GM12891 (cell line): ENCODE data around the gene MATN1.

Experiments used
- DNase-seq: peaks from one replicate; pipeline ENCODE4 v3.0.0; 2011; ENCODE audit warnings: low spot score; ENCODE audit not compliant: insufficient read length
- FAIRE-seq: peaks from 2 replicates; lab custom pipeline; 2011; peaks lifted over from hg19 to GRCh38; lab: Jason Lieb, UNC
- PAX5 ChIP-seq: IDR thresholded peaks from 2 replicates; pipeline ENCODE4 v1.6.1; 2011; ENCODE audit warnings: low read length, moderate library complexity, mild to moderate bottlenecking; ENCODE audit not compliant: insufficient read depth, severe bottlenecking
- POLR2A ChIP-seq: IDR thresholded peaks from 2 replicates; pipeline ENCODE4 v1.6.1; 2011; ENCODE audit warnings: low read depth, low read length, control low read depth
- POLR2AphosphoS5 ChIP-seq: IDR thresholded peaks from 2 replicates; pipeline ENCODE4 v1.6.1; 2011; ENCODE audit warnings: low read depth, low read length, control low read depth
- POU2F2 ChIP-seq: IDR thresholded peaks from 2 replicates; pipeline ENCODE4 v1.6.1; 2011; ENCODE audit warnings: low read depth, mild to moderate bottlenecking, control low read depth, low read length, moderate library complexity
- SPI1 ChIP-seq: IDR thresholded peaks from 2 replicates; pipeline ENCODE4 v1.6.1; 2011; ENCODE audit warnings: low read depth, low read length, control low read depth
- TAF1 ChIP-seq: IDR thresholded peaks from 2 replicates; pipeline ENCODE4 v1.6.1; 2011; ENCODE audit warnings: low read depth, low read length, control low read depth

Gene MATN1

DNA sequence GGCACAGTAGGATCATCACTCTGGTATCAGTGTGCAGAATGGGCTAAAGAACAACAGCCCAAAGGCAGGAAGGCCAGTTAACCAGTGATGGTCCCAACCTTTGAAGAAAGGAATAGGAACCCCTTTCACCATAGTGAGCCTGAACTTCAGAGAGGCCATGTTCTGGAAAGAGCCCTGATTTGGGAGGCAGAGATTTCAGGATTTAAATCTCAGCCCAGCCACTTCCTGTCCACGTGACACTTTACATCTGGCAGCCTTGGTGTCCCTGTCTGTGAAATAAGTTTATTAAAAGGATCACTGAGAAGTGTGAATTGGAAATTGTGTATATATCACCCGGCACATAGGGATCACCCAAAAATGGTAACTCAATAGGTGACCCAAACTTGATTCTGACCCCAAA is 13.0 kb downstream of the MATN1 start:
- TF ChIP-seq POU2F2, result no peak
- TF ChIP-seq TAF1, result no peak
- no peak for TF ChIP-seq PAX5
- TF ChIP-seq POLR2A, result no peak
- TF ChIP-seq SPI1, result no peak
- no peak for TF ChIP-seq POLR2AphosphoS5
- no peak for FAIRE-seq
- no peak for DNase-seq

DNA sequence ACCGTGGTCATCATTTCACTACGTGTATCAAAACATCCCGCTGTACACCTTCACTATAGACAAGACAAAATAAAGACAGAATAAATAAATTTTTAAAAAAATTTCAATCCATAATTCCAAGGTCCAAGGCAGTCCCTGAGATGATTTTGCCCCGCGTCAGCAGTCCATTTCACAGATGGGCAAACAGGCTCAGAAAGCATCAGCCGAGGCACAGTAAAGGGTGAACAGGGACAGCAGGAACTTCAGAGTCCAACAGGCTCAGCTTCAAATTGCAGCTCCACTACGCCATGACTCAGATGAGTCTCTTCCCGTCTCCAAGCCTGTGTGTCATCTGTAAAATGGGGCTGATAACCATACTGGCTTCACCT is 15.0 kb downstream of the MATN1 start:
- FAIRE-seq (peak; percentile 56), DNase-seq (no peak)
- TF ChIP-seq POLR2AphosphoS5 (no peak), SPI1 (no peak)

DNA sequence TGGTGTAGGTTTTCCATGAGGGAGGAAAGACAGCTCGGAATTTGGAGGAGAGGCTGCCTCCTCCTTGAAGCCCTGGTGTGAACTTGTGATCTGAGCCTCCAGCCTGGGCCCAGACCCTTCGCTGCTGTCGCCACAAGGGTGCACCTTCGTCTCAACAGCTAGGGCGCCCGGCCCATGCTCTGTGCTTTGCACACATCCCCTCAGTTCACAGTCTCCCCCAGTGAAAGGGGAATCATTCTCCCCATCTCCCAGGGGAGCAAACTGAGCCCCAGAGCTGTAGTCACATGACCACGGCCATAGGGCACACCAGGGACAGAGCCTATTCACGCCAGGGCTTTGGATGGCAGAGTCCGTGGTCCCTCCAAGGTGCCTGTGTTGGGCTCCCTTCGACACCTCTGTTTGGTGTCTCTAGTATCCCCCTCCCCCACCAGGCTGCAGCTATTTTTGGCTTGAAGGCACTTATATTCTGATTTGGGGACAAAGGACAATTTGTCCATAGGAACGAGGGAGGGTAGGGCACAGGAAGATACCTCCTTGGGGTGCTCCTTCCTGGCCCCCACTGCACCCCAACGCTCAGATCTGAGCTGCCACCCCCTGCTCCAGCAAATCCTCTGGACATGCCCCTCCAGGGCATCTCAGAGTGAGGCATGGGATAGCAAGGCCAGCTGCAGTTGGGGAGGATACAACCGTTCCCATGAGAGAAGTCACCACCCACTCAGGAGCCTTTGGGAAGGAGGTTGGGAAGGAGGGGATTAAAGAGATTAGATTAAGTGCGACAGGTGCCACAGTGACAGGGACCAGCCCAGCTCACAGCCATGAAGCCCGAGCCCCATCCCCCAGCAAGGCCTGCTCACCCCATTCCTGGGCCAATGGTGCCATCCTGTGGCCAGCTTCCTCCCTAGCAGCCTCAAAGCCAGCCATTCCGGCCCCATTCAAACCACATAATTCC is 15.7 kb downstream of the MATN1 start:
- DNase-seq (peak; percentile 86), FAIRE-seq (peak; percentile 84)
- peak; percentile 61; the same call in 1 of the 2 replicates for TF ChIP-seq POU2F2
- TF ChIP-seq POLR2AphosphoS5, result no peak
- no peak for TF ChIP-seq SPI1
- TF ChIP-seq TAF1, result no peak
- TF ChIP-seq PAX5, result no peak

DNA sequence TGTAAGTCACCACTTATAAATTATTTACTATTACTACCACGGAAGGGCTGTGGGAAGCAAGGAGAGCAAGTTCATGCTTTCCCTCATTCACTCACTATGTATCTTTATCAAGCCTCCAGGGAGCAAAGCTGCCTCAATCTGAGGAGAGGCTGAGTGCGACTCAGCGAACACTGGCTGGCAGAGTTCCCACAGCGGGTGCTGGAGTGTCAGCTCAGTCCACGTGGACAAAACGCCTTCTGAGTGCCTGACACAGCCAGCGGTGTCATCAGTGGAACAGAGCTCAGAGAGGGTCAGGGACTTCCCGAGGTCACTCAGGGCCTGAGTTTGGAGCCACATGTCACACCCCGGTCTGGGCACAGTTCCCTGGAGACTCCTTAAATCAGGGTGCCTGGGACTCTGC is 16.9 kb downstream of the MATN1 start:
- FAIRE-seq (no peak), DNase-seq (no peak)
- no peak for TF ChIP-seq PAX5
- TF ChIP-seq POLR2AphosphoS5, result no peak
- TF ChIP-seq SPI1, result no peak
- no peak for TF ChIP-seq POLR2A
- TF ChIP-seq TAF1, result no peak
- no peak for TF ChIP-seq POU2F2

DNA sequence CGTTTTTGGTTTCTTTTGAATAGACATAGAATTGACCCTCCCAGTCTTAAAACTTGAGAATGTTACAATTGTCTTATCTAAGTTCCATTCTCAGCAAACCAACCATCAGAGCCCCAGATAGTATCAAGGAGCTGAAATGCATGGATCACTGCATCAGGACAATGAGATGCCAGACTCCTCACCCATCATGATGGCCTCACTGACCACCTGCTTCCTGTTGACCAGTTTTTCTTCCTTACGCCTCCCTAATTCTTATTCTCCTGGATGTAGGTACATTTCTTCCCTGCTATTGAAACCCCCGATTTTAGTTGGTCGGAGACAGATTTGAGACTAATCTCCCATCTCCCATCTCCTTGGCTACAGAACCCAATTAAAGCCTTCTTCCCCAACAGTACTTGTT is 17.7 kb downstream of the MATN1 start:
- DNase-seq, result no peak
- FAIRE-seq, result no peak
- no peak for TF ChIP-seq TAF1
- TF ChIP-seq POLR2A, result no peak
- TF ChIP-seq PAX5, result no peak
- TF ChIP-seq POLR2AphosphoS5, result no peak
- no peak for TF ChIP-seq POU2F2
- no peak for TF ChIP-seq SPI1

DNA sequence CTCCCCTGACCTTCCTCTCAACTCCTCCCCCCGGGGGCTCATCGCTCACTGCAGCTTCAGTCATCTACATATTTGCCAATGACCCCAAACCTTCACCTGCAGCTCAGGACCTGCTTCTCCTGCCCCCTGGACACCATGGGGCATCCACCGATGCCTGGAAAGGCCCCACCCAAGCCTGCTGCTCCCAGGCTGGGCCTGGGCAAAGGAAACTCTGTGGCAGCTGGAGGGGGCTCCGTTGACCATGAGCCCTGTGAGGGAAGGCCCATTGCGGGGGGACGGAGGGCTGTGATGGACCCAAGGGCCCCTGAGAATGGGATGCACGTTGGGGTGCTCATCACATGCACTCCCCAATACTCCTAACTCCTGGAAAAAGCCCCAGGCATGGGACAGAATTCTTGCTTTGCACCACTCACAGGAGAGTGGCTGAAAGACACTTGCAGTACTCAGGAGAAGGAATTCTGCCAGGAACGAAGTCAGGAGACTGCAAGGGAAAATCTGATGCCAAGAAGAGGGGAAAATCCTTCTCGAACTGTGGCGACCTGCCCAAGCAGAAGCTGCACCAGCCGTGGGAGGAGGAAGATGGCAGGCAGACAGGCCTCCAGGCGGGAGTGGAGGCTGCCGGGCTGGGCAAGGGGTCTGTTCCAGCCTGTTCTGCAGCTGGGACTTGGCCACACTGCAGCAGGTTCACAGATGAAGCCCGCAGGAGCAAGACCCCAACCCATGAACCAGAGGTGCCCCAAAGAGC is 18.4 kb downstream of the MATN1 start:
- TF ChIP-seq PAX5 (no peak), POU2F2 (no peak), POLR2AphosphoS5 (no peak), POLR2A (no peak), SPI1 (no peak), TAF1 (no peak)
- FAIRE-seq (no peak), DNase-seq (no peak)

DNA sequence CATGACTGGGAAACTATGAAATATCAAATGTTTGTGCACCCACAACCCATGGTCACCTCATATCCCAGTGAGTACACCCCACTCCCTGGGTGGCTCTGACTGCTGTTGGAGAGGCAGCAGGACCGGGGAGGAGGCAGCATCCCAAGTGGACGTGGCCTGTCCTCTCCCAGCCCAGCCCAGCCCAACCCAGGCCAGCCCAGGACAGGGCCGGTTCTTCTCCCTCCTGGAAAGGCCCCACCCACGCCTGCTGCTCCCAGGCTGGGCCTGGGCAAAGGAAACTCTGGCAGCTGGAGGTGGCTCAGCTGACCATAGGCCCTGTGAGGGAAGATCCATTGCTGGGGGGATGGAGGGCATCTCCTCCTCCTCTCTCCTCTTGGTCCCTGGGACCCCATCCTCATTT is 19.1 kb downstream of the MATN1 start:
- TF ChIP-seq POLR2AphosphoS5, result no peak
- TF ChIP-seq POLR2A, result no peak
- no peak for TF ChIP-seq SPI1
- no peak for TF ChIP-seq POU2F2
- TF ChIP-seq TAF1, result no peak
- TF ChIP-seq PAX5, result no peak
- DNase-seq (no peak), FAIRE-seq (no peak)

DNA sequence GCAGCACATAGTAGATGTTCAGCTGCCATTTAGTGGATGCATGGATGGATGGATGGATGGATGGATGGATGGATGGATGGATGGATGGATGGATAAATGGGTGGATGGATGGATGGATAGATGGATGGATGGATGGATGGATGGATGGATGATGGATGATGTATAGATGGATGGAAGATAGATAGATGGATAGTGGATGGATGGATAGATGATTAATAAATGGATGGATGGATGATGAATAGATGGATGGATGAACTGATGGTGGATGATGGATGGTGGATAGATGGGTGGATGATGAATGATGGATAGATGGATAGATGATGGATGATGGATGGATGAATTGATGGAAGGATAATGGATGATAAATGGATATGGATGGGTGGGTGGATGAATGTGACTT is 20.6 kb downstream of the MATN1 start:
- no peak for DNase-seq

DNA sequence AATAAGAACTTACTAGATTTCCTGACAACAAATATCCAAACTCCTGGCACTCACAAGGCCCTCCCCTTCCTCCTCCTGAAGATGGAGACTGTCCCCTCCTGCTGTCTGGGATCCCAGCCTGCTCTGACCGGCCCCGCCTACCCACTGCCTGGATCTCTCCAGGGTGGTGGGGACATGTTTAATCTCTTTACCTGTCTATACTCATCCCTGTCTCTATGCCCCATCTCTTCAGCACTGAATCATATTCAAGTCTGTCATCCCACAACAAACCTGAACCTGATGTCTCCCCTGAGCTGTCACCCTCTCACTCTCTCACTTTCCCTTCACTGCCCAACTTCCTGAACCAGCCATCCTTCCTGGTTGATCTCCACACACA is 22.1 kb downstream of the MATN1 start:
- DNase-seq (no peak), FAIRE-seq (no peak)
- TF ChIP-seq POLR2AphosphoS5 (no peak), SPI1 (no peak)

More for the DNA sequence above, 20.6 kb downstream of the MATN1 start:
- no peak for FAIRE-seq
- TF ChIP-seq POU2F2, result no peak

DNA sequence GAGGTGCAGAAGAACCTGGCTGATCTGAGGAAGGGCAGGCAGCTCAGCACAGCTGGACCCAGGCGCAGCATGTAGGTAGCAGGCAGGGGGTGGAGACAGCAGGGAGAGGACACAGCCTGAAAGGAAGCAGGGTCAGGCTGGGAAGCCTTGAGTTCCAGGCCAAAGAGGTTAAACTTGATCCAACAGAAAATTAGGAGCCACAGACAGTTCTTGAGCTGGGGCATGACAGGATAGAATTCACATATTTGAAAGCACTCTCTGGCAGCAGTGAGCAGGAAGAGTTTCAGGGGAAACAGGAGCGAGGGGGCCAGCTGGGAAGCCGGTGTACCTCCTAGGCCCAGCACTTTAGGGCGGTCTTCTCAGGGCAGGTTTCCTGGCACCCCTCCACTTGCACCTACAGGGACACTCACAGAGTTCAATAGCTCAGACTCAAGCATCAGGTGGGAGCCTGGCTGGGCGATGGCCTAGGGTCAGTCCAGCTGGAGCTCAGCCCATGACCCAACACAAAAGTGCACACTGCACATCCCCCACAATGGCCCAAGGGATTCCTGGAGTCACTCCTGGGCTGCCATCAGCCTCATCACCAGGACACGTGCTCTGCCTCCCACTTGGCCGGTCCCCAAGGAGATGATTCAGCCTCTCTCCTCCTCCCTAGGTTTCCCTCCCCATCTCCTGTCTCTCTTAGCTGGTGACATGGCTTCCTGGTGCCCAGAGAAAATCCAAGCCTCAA is 22.7 kb downstream of the MATN1 start:
- TF ChIP-seq PAX5 (no peak), SPI1 (no peak), TAF1 (no peak), POU2F2 (no peak), POLR2AphosphoS5 (no peak), POLR2A (no peak)
- FAIRE-seq (no peak), DNase-seq (no peak)
